ENCODE measurements around the gene TAOK1. TPM values are rescaled to one million over a fixed set of nuclear protein-coding genes. Genes with fewer than 3 reads are reported as not detected.
"Not testable (repeated sequence)": the region's sequence is repeated elsewhere in the genome, so short reads cannot be mapped to it uniquely, and the experiment has no call there.

TAOK1 gene
- polyA plus RNA-seq, 1 donor = 32.3 TPM

DNA sequence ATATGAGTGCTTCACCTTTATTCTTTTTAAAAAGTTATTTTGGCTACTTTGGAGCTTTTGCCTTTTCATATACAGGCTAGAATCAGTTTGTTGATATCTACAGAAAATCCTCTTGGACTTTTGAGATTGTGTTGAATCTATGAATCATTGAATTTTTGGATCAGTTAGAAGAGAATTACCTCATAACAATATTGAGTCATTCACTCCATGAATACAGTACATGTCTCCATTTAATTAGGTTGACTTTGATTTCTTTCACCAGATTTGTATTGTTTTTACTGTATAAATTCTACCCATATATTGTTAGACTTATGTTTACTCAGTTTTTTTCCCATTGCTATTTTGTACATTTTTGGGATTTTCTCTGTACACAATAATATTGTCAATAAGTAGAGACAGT, 54.4 kb downstream of the TAOK1 start:
- DNase-seq (ENCODE audit: low read depth) = no peak

DNA sequence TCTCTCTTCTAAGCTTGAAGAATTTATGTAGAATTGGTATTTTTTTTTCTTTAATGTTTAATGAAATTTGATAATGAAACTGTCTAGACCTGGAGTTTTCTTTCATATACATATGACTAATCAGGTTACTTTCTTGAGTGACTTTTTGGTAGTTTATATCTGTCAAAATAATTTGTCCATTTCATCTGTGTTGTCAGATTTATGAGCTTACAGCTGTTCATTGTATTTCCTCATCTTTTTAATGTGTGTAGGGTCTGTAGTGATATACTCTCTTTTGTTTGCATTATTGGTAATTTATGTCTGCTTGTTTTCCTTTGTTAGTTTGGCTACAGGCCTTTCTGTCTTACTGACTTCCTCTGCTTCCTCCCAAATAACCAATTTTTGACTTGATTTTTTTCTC, 55.7 kb downstream of the TAOK1 start:
- no peak for DNase-seq (ENCODE audit: low read depth)

DNA sequence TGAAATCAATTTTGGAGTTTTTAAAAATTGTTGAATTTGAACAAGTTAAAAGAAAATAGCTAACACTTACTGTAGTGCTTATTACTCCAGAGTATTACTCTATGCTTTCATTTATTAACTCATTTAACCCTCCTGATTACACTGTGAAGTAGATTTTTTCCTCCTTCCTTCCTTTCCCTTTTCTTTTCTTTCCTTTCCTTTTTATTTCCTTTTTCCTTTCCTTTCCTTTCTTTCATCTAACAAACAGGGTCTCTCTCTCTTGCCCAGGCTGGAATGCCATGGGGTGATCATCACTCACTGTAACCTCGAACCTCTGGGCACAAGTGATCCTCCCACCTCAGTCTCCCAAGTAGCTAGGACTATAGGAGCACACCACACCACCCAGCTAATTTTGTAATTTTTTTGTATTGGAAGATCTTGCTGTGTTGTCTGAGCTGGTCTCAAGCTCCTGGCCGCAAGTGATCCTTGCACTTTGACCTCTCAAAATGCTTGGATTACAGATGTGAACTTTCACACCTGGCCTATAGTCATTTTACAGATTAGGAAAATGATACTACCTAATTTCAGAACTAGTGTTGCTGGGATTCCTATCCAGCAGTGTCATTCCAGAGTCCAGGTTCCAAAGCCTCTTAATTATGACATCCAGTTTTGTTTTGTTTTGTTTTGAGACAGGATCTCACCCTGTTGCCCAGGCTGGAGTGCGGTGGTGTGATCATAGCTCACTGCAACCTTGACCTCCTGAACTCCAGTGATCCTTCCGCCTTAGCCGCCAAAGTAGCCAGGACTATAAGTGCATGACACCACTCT, 59.9 kb downstream of the TAOK1 start:
- no peak for DNase-seq (ENCODE audit: low read depth)

DNA sequence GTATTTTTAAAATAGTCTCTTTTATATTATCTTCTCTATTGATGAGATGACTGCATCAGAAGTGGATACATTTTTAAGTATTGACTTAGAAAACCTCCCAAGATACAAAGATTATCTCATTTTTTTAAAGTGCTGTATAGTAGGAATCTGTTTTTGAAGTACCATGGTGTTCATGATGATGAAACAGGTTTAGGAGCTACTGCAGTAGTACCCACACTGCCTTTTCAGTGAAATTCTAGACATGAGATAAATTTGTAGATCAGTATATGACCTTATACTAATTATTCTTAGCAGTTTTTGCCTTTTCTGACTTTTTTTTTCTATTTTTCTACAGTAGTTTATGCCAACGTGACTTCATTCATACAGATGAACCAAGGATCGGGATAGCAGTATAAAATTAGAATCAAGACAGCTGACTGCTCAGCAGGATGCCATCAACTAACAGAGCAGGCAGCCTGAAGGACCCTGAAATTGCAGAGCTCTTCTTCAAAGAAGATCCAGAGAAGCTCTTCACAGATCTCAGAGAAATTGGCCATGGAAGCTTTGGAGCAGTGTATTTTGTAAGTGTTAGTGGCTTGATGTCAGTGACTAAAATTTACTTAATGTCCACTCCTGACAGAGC, 61.1 kb downstream of the TAOK1 start:
- no peak for DNase-seq (ENCODE audit: low read depth)

DNA sequence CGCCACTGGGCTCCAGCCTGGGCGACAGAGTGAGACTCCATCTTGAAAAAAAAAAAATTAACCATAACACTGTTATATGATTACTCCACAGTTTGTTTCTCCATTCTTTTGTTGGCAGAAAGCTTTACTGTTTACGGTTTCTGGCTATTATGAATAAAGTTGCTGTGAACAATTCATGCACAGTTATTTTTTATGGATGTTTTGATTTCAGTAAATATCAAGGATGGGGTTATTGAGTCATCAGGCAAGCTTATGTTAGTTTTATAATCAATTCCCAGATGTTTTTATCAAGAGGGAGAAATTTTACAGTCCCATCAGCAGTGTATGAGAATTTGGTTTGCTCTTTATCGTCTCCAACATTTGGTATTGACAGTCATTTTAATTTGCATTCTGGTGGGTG, 67.9 kb downstream of the TAOK1 start:
- DNase-seq (ENCODE audit: low read depth) = no peak

DNA sequence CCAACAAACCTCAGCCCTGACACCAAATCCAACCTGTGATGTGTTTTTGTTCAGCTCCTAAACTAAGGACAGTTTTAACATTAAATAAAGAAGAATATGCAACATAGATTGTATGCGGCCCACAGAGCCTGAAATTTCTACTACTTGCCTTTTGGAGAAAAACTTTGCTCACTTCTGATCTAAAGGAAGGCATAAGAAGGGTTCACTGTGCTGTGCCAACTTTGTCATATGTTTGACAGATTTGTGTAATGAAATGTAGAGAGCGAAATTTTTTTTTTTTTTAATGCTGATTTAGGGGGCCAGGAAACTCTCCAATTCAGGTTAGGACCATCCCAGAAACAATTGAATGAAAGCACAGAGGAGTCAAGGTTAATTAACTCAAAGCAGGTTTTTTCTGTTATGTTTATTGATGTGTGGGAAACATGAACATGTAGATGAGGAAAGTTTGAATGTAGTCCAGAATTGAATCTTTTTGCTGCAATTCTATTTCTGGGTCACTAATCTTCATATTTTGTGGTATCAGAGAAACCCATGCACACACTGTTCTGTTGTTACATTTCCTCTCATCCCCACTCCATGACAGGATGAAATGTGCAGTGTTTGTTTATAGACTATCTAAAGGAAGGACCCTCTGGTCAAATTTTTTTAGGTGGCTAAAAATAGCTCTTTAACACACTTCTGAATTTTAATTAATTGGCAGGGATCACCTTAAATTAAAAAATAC, 71.5 kb downstream of the TAOK1 start:
- no peak for DNase-seq (ENCODE audit: low read depth)

DNA sequence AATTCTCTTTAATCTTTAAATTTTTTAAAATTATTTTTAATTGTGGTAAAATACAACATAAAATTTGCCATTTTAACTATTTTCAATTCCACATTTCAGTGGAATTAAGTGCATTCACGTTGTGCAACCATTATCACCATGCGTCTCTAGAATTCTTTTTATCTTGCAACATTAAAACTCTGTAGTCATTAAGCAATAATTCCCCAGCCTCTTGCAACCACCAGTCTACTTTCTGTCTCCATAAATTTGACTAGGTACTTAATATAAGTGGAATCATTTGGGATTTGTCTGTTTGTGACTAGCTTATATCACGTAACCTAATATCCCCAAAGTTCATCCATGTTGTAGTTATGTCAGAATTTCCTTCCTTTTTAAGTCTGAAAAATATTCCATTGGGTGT, 79.1 kb downstream of the TAOK1 start:
- DNase-seq (ENCODE audit: low read depth) = no peak

DNA sequence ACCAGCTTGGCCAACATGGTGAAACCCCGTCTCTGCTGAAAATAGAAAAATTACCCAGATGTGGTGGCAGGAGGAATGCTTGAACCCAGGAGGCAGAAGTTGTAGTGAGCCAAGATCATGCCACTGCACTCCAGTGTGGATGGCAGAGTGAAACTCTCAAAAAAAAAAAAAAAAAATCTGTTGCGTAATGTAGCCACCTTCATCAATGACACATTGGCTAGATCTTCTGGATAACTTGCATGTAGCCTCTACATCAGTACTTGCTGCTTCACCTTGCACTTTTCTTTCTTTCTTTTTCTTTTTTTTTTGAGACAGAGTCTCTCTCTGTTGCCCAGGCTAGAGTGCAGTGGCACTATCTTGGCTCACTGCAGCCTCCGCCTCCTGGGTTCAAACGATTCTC, 83.3 kb downstream of the TAOK1 start:
- DNase-seq (ENCODE audit: low read depth) = not testable (repeated sequence)

DNA sequence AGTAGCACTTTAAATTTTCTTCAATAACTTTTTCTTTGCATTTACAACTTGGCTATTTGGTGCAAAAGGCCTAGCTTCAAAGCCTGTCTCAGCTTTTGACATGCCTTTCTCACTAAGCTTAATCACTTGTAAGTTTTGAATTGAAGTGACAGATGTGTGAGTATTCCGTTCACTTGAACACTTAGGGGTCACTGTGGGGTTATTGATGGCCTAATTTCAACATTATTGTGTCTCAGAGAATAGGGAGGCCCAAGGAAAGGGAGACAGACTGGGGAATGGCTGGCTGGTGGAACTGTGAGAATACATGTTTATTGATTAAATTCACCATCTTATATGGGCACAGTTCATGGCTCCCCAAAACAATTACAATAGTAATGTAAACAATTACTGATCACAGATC, 84.1 kb downstream of the TAOK1 start:
- no peak for DNase-seq (ENCODE audit: low read depth)

DNA sequence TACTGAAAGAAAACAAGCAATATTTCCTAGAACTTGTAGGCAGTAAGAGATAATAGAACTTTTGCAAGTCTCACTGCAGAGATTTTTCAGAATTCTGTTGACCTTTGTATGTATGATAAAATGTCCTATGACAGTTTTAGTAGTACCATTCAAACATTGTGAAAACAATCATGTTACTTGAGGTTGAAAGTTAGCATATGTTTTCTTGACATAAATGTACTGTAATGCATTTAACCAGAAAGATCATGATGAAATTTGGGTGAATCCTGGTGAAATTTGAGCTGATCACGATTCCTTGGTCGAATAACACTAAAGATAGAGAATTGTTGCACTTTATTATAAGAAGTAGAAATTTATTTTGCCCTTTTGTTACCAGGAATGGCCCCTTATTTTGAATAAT, 85.7 kb downstream of the TAOK1 start:
- DNase-seq (ENCODE audit: low read depth) = no peak

DNA sequence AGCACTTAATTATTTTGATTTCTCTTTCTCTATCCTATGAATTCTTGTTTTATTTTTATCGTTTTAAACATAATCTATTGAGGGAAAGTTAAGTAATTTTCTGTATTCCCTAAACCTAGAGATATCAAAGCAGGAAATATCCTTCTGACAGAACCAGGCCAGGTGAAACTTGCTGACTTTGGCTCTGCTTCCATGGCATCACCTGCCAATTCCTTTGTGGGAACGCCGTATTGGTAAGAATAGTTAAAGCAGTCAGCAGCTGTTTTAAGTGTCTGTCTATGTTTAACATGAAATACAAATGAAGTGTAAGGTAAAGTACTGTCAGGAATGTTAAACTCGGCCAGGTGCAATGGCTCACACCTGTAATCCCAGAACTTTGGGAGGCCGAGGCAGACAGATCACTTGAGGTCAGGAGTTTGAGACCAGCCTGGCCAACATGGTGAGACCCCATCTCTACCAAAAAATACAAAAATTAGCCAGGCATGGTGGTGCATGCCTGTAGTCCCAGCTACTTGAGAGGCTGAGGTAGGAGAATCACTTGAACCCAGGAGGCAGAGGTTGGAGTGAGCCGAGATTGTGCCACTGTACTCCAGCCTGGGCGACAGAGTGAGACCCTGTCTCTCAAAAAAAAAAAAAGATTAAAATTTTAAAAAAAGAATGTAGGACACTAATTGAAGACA, 90.2 kb downstream of the TAOK1 start:
- not testable (repeated sequence) for DNase-seq (ENCODE audit: low read depth)

DNA sequence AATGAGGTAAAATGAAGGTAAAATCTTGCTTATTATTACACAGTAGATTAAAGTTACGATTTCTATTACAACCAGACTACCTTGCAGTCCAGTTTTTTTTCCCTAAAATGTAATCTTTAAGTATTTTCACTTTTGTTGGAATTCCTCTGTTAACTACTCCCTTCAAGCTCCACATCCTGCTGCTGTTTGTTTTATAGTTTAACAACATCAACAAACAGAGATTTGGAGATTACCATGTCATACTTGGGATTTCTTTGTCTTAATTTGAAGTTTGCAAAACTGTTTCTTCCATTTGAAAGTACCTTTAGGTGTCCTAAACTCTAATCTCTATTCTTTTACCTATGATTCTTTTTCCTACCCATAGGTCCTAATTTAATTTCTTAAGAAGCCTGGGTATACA, 93.3 kb downstream of the TAOK1 start:
- no peak for DNase-seq (ENCODE audit: low read depth)

DNA sequence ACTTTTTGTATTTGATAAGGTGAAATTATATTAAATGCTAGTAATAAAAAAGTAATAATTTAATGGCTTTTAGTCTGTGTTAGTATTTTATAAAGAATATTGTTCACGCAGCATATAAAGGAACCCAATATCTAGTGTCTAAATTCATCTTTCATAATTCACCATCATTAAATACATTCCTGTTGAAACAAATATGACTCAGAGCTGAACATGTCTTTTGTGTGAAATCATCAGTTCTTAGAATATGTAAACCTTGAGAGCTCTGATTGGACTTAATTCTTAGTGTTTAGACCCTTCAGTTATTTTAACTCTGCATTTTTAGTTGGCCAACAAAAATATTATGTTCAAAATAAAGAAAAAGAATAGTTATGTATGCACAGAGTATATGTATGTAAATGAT, 104.8 kb downstream of the TAOK1 start:
- no peak for DNase-seq (ENCODE audit: low read depth)

DNA sequence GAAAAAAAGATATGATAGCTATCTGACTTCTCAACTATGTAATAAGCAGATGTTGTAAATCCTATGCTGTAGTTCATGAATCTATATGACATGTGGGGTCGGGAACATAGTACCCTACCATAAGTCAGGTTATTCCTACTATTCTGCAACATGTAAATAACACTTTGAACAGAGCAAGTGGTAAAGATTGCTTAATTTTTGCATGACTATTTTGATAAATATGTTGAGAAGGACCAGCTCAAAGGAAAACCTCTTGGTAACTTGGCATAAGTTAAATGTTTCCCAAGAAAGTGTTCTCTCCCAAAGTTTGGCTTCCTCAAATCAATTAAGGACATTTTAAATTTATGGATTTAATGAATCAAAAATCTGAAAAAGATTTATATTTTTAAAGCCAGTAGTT, 114.5 kb downstream of the TAOK1 start:
- DNase-seq (ENCODE audit: low read depth) = no peak

DNA sequence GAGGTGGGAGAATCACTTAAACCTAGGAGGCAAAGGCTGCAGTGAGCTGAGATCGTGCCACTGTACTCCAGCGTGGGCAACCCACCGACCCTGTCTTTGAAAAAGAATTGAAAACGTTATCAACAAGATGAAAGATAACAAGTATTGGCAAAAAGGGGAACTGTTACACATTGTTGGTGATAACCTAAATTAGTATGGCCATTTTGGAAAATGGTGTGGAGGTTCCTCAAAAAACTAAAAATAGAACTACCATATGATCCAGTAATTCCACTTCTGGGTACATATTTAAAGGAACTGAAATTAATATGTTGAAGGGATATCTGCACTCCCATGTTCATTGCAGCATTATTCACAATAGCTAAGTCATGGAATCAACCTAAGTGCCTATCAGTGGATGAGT, 115.7 kb downstream of the TAOK1 start:
- no peak for DNase-seq (ENCODE audit: low read depth)

DNA sequence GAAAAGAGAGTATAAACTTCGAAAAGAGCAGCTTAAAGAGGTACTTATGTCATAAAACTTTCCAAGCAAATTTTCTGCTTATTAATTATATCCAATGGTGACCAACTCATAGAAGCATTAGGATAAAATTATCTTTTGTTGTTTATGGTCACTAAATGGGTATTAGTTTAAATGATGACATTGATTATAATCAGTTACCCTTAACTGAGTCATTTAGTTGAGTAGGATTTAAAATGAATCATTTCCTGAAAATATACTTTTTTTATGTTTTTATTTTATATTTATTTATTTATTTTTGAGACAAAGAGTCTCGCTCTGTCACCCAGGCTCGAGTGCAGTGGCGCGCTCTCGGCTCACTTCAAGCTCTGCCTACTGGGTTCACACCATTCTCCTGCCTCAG, 120.8 kb downstream of the TAOK1 start:
- DNase-seq (ENCODE audit: low read depth) = no peak

DNA sequence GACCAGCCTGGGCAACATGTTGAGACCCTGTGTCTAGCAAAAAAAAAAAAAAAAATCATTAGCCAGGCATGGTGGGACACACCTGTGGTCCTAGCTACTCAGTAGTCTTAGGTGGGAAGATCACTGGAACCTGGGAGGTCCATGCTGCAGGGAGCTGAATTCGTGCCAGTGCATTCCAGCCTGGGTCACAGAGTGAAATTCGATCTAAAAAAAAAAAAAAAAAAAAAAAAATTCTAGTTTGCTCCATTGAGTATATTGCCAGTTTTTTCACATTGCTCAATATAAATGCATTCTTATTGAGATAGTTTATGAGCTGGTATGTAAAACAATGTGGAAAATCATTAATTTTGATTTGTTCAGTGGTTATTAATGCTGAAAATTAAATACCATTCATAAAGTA, 124.6 kb downstream of the TAOK1 start:
- DNase-seq (ENCODE audit: low read depth) = no peak

DNA sequence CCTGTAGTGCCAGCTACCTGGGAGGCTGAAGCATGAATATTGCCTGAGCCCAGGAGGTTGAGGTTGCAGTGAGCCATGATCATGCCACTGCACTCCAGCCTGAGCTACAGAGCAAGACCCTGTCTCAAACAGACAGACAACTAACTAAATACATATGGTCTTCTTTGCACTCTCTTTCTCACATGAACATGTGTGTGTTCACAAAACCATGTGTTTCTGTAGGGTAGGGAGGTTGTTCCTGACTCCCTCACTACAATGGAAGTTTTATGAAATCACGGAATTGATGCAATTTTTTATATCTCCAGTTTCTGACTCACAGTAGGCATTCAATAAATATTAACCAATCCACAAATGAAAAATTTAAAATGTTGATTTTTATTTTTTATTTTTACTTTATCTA, 128.2 kb downstream of the TAOK1 start:
- no peak for DNase-seq (ENCODE audit: low read depth)

DNA sequence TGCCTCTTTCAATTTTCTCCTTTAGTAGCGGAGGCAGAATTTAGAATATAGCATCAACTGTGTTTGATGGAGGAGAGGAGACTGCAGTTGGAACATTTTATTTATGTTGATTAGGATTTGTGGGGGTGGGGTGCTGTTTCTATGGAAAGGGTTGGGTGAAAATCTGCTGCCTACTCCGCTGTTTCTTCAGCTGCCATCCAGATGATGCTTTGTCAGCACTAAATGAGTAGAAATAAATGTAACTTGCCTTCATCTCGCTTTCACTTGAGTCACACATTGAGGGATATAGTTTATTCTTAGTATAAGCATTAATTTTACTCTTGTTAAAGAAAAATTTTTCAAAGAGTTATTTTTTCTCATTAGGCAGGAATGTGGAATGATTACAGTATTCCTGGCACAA, 134.5 kb downstream of the TAOK1 start:
- DNase-seq (ENCODE audit: low read depth) = no peak

DNA sequence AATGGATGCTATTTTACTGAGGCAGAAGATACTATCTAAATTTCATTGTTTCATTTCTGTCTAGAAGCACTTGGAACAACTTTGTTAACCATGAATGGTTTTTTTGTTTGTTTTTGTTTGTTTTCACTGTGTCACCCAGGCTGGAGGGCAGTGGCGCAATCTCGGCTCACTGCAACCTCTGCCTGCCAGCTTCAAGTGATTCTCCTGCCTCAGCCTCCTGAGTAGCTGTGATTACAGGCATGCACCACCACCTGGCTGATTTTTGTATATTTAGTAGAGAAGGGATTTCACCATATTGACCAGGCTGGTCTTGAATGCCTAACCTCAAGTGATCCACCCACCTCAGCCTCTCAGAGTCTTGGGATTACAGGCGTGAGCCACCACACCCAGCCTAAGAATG, 136.2 kb downstream of the TAOK1 start:
- DNase-seq (ENCODE audit: low read depth) = no peak

DNA sequence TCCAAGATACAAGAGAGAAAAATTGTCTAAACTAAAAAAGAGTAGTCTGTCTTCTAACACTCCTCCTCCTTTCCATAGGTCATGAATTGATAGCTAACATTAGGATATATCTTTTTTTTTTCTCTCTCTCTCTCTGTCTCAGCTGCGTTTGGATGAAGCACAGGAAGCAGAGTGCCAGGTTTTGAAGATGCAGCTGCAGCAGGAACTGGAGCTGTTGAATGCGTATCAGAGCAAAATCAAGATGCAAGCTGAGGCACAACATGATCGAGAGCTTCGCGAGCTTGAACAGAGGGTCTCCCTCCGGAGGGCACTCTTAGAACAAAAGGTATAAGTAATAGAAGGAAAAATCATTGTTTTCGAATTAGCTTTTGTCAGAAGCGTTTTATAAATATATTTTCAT, 143.8 kb downstream of the TAOK1 start:
- no peak for DNase-seq (ENCODE audit: low read depth)

DNA sequence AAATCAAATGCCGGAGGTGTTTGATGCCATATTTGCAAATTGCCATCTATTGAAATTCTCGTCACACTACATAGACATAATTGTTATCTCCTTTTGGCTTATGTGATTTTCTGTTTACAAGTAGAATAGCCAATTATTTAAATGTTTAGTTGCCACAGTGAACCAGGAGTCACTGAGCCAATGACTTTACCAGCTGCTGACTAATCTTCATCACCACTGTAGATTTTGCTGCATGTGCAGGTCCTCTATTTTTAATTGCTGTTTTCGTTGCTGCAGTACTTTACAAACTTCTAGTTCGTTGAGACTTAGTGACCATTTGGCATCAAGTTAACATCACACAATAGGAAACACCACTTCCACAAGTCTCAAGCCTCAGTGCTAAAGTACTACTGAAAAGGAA, 153.9 kb downstream of the TAOK1 start:
- no peak for DNase-seq (ENCODE audit: low read depth)

All from forelimb muscle (tissue), 1 donor.